Endothelial cell of umbilical vein (primary cell): ENCODE data around the gene PLEKHH2. TPM values are rescaled to one million over a fixed set of nuclear protein-coding genes. Genes with fewer than 3 reads are reported as not detected.
A peak's percentile ranks its signal among the peaks of the same experiment; 100 is the strongest.

ENCODE experiments used
- BruUV-seq: library from RNA; stranded (reverse); fragments of 400-500 nt; replicated peaks from 2 replicates; lab custom pipeline; 2021; lab: Mats Ljungman, UMichigan
- CTCF ChIA-PET: fragments of 300-600, 350-600 bp; sonication (Branson Sonifier 250); formaldehyde crosslinking; loops from one replicate; lab custom pipeline; 2021; ENCODE audit warnings: antibody characterized with exemption, inconsistent platforms; lab: Charles Lee
- POLR2A ChIA-PET: fragments of 300-600, 350-600 bp; sonication (Branson Sonifier 250); formaldehyde crosslinking; loops from one replicate; lab custom pipeline; 2021; ENCODE audit warnings: antibody characterized with exemption, inconsistent platforms; lab: Charles Lee
- DNase-seq: peaks from one replicate; pipeline ENCODE4 v3.0.0-alpha.2; 2011; ENCODE audit warnings: low read depth, low spot score
- FAIRE-seq: peaks from 2 replicates; lab custom pipeline; 2011; peaks lifted over from hg19 to GRCh38; lab: Jason Lieb, UNC
- H2AFZ ChIP-seq: 2 replicates; pipeline ENCODE4 v1.6.0; 2012; ENCODE audit warnings: low read depth, low read length, control low read depth, inconsistent platforms
- H3K27ac ChIP-seq: 2 replicates; pipeline ENCODE4 v1.5.1; 2011; ENCODE audit warnings: low read depth, mild to moderate bottlenecking, control low read depth, low read length, moderate library complexity; ENCODE audit not compliant: insufficient read depth
- H3K27me3 ChIP-seq, 2 experiments: 2 replicates each; pipeline versions ENCODE4 v1.6.0 to v1.6.1; 2011; ENCODE audit warnings: low read length in 2 of 2, mixed read lengths in 1 of 2; ENCODE audit not compliant: control insufficient read depth in 2 of 2, insufficient read depth in 2 of 2
- H3K36me3 ChIP-seq, 2 experiments: 2 replicates in 1 of 2; 3 replicates in 1 of 2; pipeline ENCODE4 v1.5.1; 2011; ENCODE audit warnings: low read length in 2 of 2, mild to moderate bottlenecking in 1 of 2, moderate library complexity in 1 of 2; ENCODE audit not compliant: control insufficient read depth in 2 of 2, insufficient read depth in 2 of 2; ENCODE audit errors: extremely low read depth in 1 of 2
- H3K4me1 ChIP-seq: 3 replicates; pipeline ENCODE4 v1.5.1; 2011; ENCODE audit warnings: mild to moderate bottlenecking, low read length; ENCODE audit not compliant: control insufficient read depth, insufficient read depth; ENCODE audit errors: extremely low read depth
- H3K4me2 ChIP-seq: 2 replicates; pipeline ENCODE4 v1.6.1; 2011; ENCODE audit warnings: low read length, control low read depth, mixed read lengths; ENCODE audit not compliant: insufficient read depth
- H3K4me3 ChIP-seq, 3 experiments: fragments of 200-600 bp in 1 of 3; sonication (generic), shearing (Covaris generic) in 1 of 3; replicated peaks in 1 of 3; 2 replicates each; pipeline ENCODE4 v1.5.1; 2011 to 2016; ENCODE audit warnings: control low read depth in 3 of 3, low read length in 3 of 3, mild to moderate bottlenecking in 2 of 3, inconsistent platforms in 1 of 3, low read depth in 1 of 3, moderate library complexity in 1 of 3; ENCODE audit not compliant: insufficient read depth in 1 of 3
- H3K79me2 ChIP-seq: 2 replicates; pipeline ENCODE4 v1.6.0; 2012; ENCODE audit warnings: low read length, inconsistent platforms; ENCODE audit not compliant: control insufficient read depth, insufficient read depth
- H3K9ac ChIP-seq: replicated peaks from 2 replicates; pipeline ENCODE3; 2011; ENCODE audit warnings: low read length, control low read depth; ENCODE audit not compliant: insufficient read depth; ENCODE audit errors: extremely low read depth
- H3K9me1 ChIP-seq: replicated peaks from 3 replicates; pipeline ENCODE4 v1.6.0; 2011; ENCODE audit warnings: mild to moderate bottlenecking, low read length; ENCODE audit not compliant: control insufficient read depth, insufficient read depth; ENCODE audit errors: extremely low read depth
- H3K9me3 ChIP-seq: replicated peaks from 2 replicates; pipeline ENCODE4 v1.5.1; 2012; ENCODE audit warnings: low read length, inconsistent platforms; ENCODE audit not compliant: control insufficient read depth, insufficient read depth
- H4K20me1 ChIP-seq: replicated peaks from 2 replicates; pipeline ENCODE3; 2011; ENCODE audit warnings: mild to moderate bottlenecking, low read length; ENCODE audit not compliant: control insufficient read depth, insufficient read depth; ENCODE audit errors: extremely low read depth
- FOS ChIP-seq: IDR thresholded peaks from 2 replicates; pipeline ENCODE4 v1.6.1; 2011; ENCODE audit warnings: mild to moderate bottlenecking, low read length, moderate library complexity, borderline replicate concordance; ENCODE audit not compliant: insufficient read depth
- GATA2 ChIP-seq: IDR thresholded peaks from 2 replicates; pipeline ENCODE4 v1.7.0; 2011; ENCODE audit warnings: low read depth, mild to moderate bottlenecking, moderate library complexity, mixed read lengths, low read length; ENCODE audit not compliant: insufficient read length, insufficient read depth
- MYC ChIP-seq: IDR thresholded peaks from one replicate; pipeline ENCODE4 v1.6.1; 2011; ENCODE audit warnings: mild to moderate bottlenecking, low read depth, low read length
- POLR2A ChIP-seq: IDR thresholded peaks from 2 replicates; pipeline ENCODE4 v1.6.1; 2012; ENCODE audit warnings: low read depth, mild to moderate bottlenecking, control low read depth, low read length
- dilution Hi-C: fragments of 300-500 bp; cut with MboI; formaldehyde crosslinking; loops from one replicate; pipeline ENCODE4 v1.15.0; 2019; ENCODE audit warnings: low sequenced_read_pairs; ENCODE audit not compliant: extremely low pct_ligation_motif_present
- intact Hi-C: fragments of 100-400 bp; cut with micrococcal nuclease; formaldehyde crosslinking; loops from one replicate; pipeline ENCODE4 v1.10.0; 2022
- polyA plus RNA-seq, 4 experiments: library from polyadenylated mRNA; depleted of rRNA in 3 of 4; stranded (reverse) in 3 of 4; unstranded in 1 of 4; fragments of >200 nt; gene quantifications; 2 replicates each; pipeline versions ENCODE4 v1.2.1 to v1.2.3, GENCODE V29; 2011 to 2012; ENCODE audit warnings: missing spikeins in 1 of 4
- total RNA-seq: library from RNA; stranded (reverse); gene quantifications from 2 replicates; pipeline ENCODE4 v1.2.3, GENCODE V29; 2021
- TF ChIP-seq, protein P1 (sequence below), 2 donors: IDR thresholded peaks; 1 replicate in 1 of 2; 2 replicates in 1 of 2; pipeline ENCODE4 v1.5.1; 2011; ENCODE audit warnings: low read length in 2 of 2, mild to moderate bottlenecking in 2 of 2, moderate library complexity in 2 of 2, control low read depth in 1 of 2, inconsistent platforms in 1 of 2, low read depth in 1 of 2; ENCODE audit not compliant: insufficient read depth in 1 of 2; ENCODE audit errors: extremely low read depth in 1 of 2

PLEKHH2 gene
- total and polyA plus RNA-seq, 2 donors (not counting 3 experiments of a cell fraction or from before 2014, with no cell fraction given) = 0.41 to 0.58 TPM

DNA sequence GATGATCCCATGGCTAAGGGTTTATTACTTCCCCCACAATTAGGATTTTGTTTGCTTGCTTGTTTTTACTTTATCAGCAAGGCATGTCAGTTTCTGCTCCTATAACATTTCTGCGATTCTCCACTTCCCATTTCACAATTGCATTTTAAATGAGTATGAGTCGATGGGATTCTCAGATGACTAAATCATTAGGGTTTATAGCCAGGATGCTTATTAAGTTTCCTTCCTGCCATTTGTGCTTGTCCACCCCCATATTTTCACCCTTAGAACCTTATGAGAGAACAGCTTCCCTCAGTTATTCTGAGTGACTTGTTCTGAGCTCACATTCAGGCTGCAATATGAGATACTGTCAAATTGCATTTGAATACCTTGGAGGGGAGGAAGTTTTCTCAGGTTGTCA is 77.1 kb downstream of the PLEKHH2 start:
- Histone ChIP-seq H3K4me2 (peak overlapping the region; percentile 89), H3K79me2 (no peaks in the 10 kb centered on the region), H3K9me3 (no peaks in the 10 kb centered on the region), H3K36me3 (no peaks in the 10 kb centered on the region), H3K27ac (no peak overlapping the region), H3K4me3 (peak overlapping the region in 2 of 3 experiments; percentile 12 to 28), H4K20me1 (no peaks in the 10 kb centered on the region), H3K9ac (peak overlapping the region; percentile 9), H3K9me1 (no peaks in the 10 kb centered on the region), H2AFZ (peak overlapping the region; percentile 88), H3K27me3 (no peaks in the 10 kb centered on the region), H3K4me1 (peaks cover 11% of the 10 kb centered on the region)
- no TSS peak for BruUV-seq
- DNase-seq = peak; percentile 73
- POLR2A ChIA-PET = no interaction called here
- CTCF ChIA-PET = interaction anchor here (1.4 kb wide), 1 partner anchor 20 kb away, joined by 5 read pairs; no protein-coding TSS in a partner anchor
- peak; percentile 76 for FAIRE-seq
- TF ChIP-seq FOS (peak; percentile 75), POLR2A (no peak), MYC (no peak), GATA2 (peak; percentile 56)
- TF ChIP-seq, protein P1, sequence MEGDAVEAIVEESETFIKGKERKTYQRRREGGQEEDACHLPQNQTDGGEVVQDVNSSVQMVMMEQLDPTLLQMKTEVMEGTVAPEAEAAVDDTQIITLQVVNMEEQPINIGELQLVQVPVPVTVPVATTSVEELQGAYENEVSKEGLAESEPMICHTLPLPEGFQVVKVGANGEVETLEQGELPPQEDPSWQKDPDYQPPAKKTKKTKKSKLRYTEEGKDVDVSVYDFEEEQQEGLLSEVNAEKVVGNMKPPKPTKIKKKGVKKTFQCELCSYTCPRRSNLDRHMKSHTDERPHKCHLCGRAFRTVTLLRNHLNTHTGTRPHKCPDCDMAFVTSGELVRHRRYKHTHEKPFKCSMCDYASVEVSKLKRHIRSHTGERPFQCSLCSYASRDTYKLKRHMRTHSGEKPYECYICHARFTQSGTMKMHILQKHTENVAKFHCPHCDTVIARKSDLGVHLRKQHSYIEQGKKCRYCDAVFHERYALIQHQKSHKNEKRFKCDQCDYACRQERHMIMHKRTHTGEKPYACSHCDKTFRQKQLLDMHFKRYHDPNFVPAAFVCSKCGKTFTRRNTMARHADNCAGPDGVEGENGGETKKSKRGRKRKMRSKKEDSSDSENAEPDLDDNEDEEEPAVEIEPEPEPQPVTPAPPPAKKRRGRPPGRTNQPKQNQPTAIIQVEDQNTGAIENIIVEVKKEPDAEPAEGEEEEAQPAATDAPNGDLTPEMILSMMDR (IDR thresholded peaks at IDR 0.05; ENCODE audit: extremely low read depth in 1 of 2, insufficient read depth in 1 of 2, low read depth in 1 of 2, low read length in 2 of 2) = no peak
- intact Hi-C loops = no loop called here
- dilution Hi-C loops = no loop called here
